ENCODE measurements around the gene EGF.

- TF ChIP-seq CTCF (IDR thresholded peaks at IDR 0.05; ENCODE audit: low read depth, low read length): no peak
- TF ChIP-seq POLR2A (IDR thresholded peaks at IDR 0.05; ENCODE audit: extremely low read depth, insufficient read length): no peak
These were observed 25.6 kb upstream of the EGF start for GRCh38 chr4:109887071-109887470.
